HuH-7.5 (cell line): ENCODE results near the gene USP35.

ENCODE experiments used
- DNase-seq: peaks from one replicate; pipeline ENCODE4 v3.0.0; 2011; ENCODE audit warnings: low spot score

USP35 gene, protein sequence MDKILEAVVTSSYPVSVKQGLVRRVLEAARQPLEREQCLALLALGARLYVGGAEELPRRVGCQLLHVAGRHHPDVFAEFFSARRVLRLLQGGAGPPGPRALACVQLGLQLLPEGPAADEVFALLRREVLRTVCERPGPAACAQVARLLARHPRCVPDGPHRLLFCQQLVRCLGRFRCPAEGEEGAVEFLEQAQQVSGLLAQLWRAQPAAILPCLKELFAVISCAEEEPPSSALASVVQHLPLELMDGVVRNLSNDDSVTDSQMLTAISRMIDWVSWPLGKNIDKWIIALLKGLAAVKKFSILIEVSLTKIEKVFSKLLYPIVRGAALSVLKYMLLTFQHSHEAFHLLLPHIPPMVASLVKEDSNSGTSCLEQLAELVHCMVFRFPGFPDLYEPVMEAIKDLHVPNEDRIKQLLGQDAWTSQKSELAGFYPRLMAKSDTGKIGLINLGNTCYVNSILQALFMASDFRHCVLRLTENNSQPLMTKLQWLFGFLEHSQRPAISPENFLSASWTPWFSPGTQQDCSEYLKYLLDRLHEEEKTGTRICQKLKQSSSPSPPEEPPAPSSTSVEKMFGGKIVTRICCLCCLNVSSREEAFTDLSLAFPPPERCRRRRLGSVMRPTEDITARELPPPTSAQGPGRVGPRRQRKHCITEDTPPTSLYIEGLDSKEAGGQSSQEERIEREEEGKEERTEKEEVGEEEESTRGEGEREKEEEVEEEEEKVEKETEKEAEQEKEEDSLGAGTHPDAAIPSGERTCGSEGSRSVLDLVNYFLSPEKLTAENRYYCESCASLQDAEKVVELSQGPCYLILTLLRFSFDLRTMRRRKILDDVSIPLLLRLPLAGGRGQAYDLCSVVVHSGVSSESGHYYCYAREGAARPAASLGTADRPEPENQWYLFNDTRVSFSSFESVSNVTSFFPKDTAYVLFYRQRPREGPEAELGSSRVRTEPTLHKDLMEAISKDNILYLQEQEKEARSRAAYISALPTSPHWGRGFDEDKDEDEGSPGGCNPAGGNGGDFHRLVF

GRCh38 chr11:78188286-78189173 lies at the start of gene USP35, which contains the start of gene KCTD21:
Gene USP35 (plus strand): TSS chr11:78188919. CDS start chr11:78196246, 7,327 bp downstream.
Gene KCTD21 (minus strand): TSS chr11:78188626. CDS start chr11:78174554, 14,072 bp downstream.
- DNase-seq = peak; percentile 92

GRCh38 chr11:78139422-78140391 lies 49.0 kb upstream of the USP35 start, which contains the start of gene ALG8:
Gene ALG8 (minus strand): TSS chr11:78139626. CDS start chr11:78139588, 38 bp downstream.
- DNase-seq = peak; percentile 88

- DNase-seq = no peak
These were observed 48.2 kb upstream of the USP35 start for GRCh38 chr11:78140392-78141077.

DNA sequence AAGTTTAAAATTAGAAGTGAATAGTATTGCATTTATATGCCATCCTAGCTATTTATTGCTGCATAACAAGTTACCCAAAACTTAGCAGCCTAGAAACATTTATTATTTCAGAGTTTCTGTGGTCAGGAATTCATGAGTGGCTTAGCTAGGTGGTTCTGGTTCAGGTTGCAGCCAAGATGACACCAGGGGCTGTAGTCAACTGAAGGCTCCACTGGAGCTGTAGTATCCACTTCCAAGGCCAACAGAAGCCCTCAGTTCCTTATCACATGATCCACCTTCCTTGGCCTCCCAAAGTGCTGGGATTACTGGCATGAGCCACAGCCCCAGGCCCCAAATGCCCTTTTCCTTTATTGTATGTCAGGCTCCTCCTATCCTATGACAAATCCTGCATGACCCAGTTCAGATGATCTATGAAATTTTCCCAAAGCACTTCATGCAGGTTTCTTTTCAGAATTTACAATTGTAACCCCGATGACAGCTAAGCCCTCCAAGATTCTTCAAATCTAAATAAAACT lies 43.2 kb upstream of the USP35 start:
- no peak for DNase-seq

- no peak for DNase-seq
These were observed 40.9 kb upstream of the USP35 start for GRCh38 chr11:78147807-78148206.

- DNase-seq = no peak
These were observed 39.1 kb upstream of the USP35 start for GRCh38 chr11:78149646-78150045.

GRCh38 chr11:78150346-78150745 lies 38.4 kb upstream of the USP35 start:
- DNase-seq = no peak

GRCh38 chr11:78150754-78151153 lies 38.0 kb upstream of the USP35 start:
- DNase-seq = no peak

DNA sequence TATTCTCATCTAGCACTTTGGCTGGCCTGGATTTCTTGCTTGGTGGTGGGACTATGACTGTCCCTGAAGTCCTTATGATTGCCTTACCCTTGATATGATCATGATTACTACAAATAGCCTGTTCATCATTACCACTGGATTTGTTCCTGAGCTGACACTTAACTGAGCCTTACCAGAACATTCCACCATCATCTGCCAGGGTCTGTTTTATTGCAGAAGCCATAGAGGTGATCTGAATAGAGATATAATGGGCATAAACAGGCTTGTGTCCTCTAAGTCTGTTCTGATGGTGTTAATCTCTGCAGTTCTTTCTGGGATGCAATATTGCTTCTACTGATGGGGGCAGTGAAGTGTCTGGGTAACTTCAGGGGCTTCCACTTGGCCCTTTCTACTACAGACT lies 36.9 kb upstream of the USP35 start:
- no peak for DNase-seq

- DNase-seq = peak; percentile 63
These were observed 32.4 kb upstream of the USP35 start for GRCh38 chr11:78156127-78156844.

GRCh38 chr11:78158987-78159652 lies 29.6 kb upstream of the USP35 start:
- DNase-seq = no peak

DNA sequence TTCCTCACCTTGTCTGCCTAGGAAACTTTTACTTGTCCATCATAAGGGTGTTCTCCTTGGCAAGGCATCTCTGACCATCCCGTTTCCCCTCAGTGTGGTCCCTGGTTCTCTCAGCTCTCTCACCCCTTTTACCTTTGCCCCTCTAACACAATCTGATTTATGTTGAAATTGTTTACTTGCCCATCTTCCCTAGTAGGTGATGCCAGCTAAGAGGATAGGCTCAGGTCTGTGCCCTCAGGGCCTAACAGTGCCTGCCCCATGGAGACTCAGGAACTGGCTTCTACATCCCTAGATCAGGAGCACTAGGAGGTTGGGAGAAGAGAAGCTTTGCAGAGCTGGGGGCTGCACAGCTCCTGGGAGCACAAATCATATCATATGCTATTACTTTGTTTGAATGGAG lies 28.2 kb upstream of the USP35 start:
- DNase-seq = no peak

GRCh38 chr11:78161346-78161745 lies 27.4 kb upstream of the USP35 start:
- DNase-seq = no peak

- DNase-seq = no peak
These were observed 26.8 kb upstream of the USP35 start for GRCh38 chr11:78161962-78162371.

GRCh38 chr11:78163828-78164227 lies 24.9 kb upstream of the USP35 start:
- no peak for DNase-seq

- no peak for DNase-seq
These were observed 24.2 kb upstream of the USP35 start for GRCh38 chr11:78164471-78164870.

DNA sequence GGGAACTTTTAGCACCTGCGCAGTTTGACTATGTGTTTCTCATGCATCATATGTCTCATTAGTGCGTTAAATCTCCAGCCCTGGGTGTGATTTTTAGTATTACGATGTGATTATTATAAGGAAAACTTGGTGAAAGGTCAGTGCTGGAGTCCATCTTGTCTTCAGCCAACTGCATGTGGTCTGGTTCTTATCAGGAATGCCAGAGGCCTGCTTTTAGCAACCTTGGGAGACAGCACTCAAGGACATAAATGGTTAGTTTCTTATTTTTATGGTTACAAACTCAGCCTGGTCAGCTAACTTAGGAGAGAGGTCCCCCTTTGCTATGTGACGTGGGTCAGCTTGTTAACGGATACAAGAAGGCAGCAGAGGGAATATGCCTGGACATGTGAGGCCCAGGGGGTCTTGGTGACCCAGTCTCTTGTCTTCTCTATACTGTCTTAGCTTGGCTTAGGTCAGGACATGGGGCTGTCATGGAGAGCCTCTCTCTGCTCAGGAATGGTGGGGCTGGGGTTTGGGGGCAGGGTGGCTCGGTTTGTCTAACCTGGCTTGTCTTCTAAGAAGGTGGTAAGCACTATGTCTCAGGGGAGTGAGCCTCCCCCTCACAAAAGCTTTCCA lies 21.8 kb upstream of the USP35 start:
- no peak for DNase-seq
